ENCODE data around the gene DEPDC5.

- TF ChIP-seq CTCF (conservative IDR thresholded peaks at IDR 0.05; ENCODE audit: low read depth, low read length): no peak
- TF ChIP-seq EZH2 (IDR thresholded peaks at IDR 0.05; ENCODE audit: borderline replicate concordance, low read depth, low read length, poor library complexity, severe bottlenecking): no peak
Observed at GRCh38 chr22:31753005-31753633, 700 bp upstream of the DEPDC5 start.

Measured in A673 (cell line).